ENCODE results near the gene CNPPD1. TPM values are rescaled to one million over a fixed set of nuclear protein-coding genes. Genes with fewer than 3 reads are reported as not detected.
A peak's percentile ranks its signal among the peaks of the same experiment; 100 is the strongest.

The CNPPD1 gene
- total and polyA plus RNA-seq, 2 experiments from 2014 or later: 34.5 to 43.8 TPM

GRCh38 chr2:219210196-219210885 lies 33.6 kb upstream of the CNPPD1 start:
- in situ Hi-C loops (cut with MboI): no loop called here
- no peak overlapping the region for H3K4me3 ChIP-seq
- peaks cover 11% of the 10 kb centered on the region; the same call in 1 of the 2 replicates for H3K4me1 ChIP-seq (ENCODE audit: insufficient read depth)
- TF ChIP-seq EZH2phosphoT487 (IDR thresholded peaks at IDR 0.05; ENCODE audit: insufficient read depth, low read depth) (no peak), EZH2 (IDR thresholded peaks at IDR 0.05; ENCODE audit: insufficient read depth, poor library complexity, severe bottlenecking) (no peak)
- no peak overlapping the region for H3K4me2 ChIP-seq (ENCODE audit: unreplicated experiment)
- no peak overlapping the region for H3K9ac ChIP-seq
- no peak overlapping the region for H3K27ac ChIP-seq
- H3K36me3 ChIP-seq (ENCODE audit: low read depth): no peaks in the 10 kb centered on the region
- 94 to 96% methylated on average over 19 to 24 of the region's 24 CpGs for WGBS, 2 experiments (ENCODE audit: low coverage in 1 of 2, low lambda C conversion rate in 2 of 2, missing lambda C conversion rate in 2 of 2)
- no peaks in the 10 kb centered on the region for H3K27me3 ChIP-seq (replicated peaks; ENCODE audit: insufficient read depth)
- no peak for DNase-seq
- no peaks in the 10 kb centered on the region for H3K9me2 ChIP-seq (ENCODE audit: insufficient read depth)
- no peaks in the 10 kb centered on the region for H3K9me3 ChIP-seq (ENCODE audit: low read depth)
- H3F3A ChIP-seq (ENCODE audit: insufficient read depth): peaks cover 17% of the 10 kb centered on the region
- H3K79me2 ChIP-seq (ENCODE audit: insufficient read depth): 0 out of 2 replicates have a peak, but pooled peaks cover 3% of the 10 kb centered on the region
- H2AFZ ChIP-seq: no peak overlapping the region
- H4K20me1 ChIP-seq (ENCODE audit: insufficient read depth): no peaks in the 10 kb centered on the region

- no peak for DNase-seq
- peaks cover 17% of the 10 kb centered on the region for H3F3A ChIP-seq (ENCODE audit: insufficient read depth)
- no peaks in the 10 kb centered on the region for H3K9me3 ChIP-seq (ENCODE audit: low read depth)
- H3K36me3 ChIP-seq (ENCODE audit: low read depth): no peaks in the 10 kb centered on the region
- no peak overlapping the region for H3K9ac ChIP-seq
- no peaks in the 10 kb centered on the region for H4K20me1 ChIP-seq (ENCODE audit: insufficient read depth)
- TF ChIP-seq EZH2 (IDR thresholded peaks at IDR 0.05; ENCODE audit: insufficient read depth, poor library complexity, severe bottlenecking): no peak
- no peak overlapping the region for H3K4me2 ChIP-seq (ENCODE audit: unreplicated experiment)
- H3K27ac ChIP-seq: no peak overlapping the region
- H3K79me2 ChIP-seq (ENCODE audit: insufficient read depth): 0 out of 2 replicates have a peak, but pooled peaks cover 3% of the 10 kb centered on the region
- peaks cover 11% of the 10 kb centered on the region; the same call in 1 of the 2 replicates for H3K4me1 ChIP-seq (ENCODE audit: insufficient read depth)
- WGBS, 2 experiments (ENCODE audit: low coverage in 1 of 2, low lambda C conversion rate in 2 of 2, missing lambda C conversion rate in 2 of 2): 78 to 84% methylated on average over 18 of the region's 18 CpGs
- no peak overlapping the region for H3K4me3 ChIP-seq
- no peaks in the 10 kb centered on the region for H3K9me2 ChIP-seq (ENCODE audit: insufficient read depth)
- H3K27me3 ChIP-seq (replicated peaks; ENCODE audit: insufficient read depth): no peaks in the 10 kb centered on the region
- H2AFZ ChIP-seq: no peak overlapping the region
- in situ Hi-C loops (cut with MboI): no loop called here
These were observed 32.8 kb upstream of the CNPPD1 start for GRCh38 chr2:219209236-219210195.

DNA sequence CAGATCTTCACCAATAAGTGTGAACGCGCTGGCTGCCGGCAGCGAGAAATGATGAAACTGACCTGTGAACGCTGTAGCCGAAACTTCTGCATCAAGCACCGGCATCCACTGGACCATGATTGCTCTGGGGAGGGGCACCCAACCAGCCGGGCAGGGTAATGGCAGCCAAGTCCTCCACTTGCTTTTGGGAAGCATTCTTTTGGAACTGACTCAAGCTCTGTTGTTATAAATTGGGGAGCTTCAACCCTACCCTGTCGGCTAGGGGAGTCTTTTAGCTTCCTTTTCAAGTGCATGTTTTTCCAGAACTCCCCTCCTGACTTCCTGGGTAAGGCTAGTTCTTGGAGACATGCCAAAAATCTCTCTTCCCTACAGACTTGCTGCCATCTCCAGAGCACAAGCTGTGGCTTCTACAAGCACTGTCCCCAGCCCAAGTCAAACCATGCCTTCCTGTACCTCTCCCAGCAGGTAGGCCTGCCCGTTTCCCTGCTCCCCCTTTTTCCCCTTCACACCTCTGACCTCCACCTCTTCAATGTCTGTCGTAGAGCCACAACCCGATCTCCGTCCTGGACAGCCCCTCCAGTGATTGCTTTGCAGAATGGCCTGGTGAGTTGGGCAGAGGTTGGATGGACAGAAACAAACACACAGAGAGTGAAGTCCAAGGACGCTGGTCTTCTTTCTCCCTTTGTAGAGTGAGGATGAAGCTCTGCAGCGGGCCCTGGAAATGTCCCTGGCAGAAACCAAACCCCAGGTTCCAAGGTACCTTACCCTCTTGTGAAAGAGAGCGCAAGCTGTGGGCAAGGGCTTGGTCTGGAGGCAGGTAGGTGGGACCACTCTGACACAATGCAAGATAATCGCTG lies 31.4 kb upstream of the CNPPD1 start:
- Histone ChIP-seq H3K9me2 (ENCODE audit: insufficient read depth) (no peaks in the 10 kb centered on the region), H3K79me2 (ENCODE audit: insufficient read depth) (0 out of 2 replicates have a peak, but pooled peaks cover 3% of the 10 kb centered on the region), H3K4me3 (peak overlapping the region; percentile 78), H3K27ac (peak overlapping the region; percentile 69), H3K9ac (peak overlapping the region; percentile 77), H3F3A (ENCODE audit: insufficient read depth) (peaks cover 17% of the 10 kb centered on the region), H3K36me3 (ENCODE audit: low read depth) (no peaks in the 10 kb centered on the region), H2AFZ (no peak overlapping the region), H3K4me2 (ENCODE audit: unreplicated experiment) (peak overlapping the region; percentile 93), H3K27me3 (replicated peaks; ENCODE audit: insufficient read depth) (no peaks in the 10 kb centered on the region), H3K9me3 (ENCODE audit: low read depth) (no peaks in the 10 kb centered on the region), H3K4me1 (ENCODE audit: insufficient read depth) (peaks cover 11% of the 10 kb centered on the region; the same call in 1 of the 2 replicates), H4K20me1 (ENCODE audit: insufficient read depth) (no peaks in the 10 kb centered on the region)
- in situ Hi-C loops (cut with MboI): no loop called here
- peak; percentile 30 for DNase-seq
- 88 to 90% methylated on average over 17 of the region's 17 CpGs for WGBS, 2 experiments (ENCODE audit: low coverage in 1 of 2, low lambda C conversion rate in 2 of 2, missing lambda C conversion rate in 2 of 2)
- TF ChIP-seq EZH2phosphoT487 (IDR thresholded peaks at IDR 0.05; ENCODE audit: insufficient read depth, low read depth) (no peak), EZH2 (IDR thresholded peaks at IDR 0.05; ENCODE audit: insufficient read depth, poor library complexity, severe bottlenecking) (no peak)
